ENCODE data around the gene GPR137. TPM values are rescaled to one million over a fixed set of nuclear protein-coding genes. Genes with fewer than 3 reads are reported as not detected.
A peak's percentile ranks its signal among the peaks of the same experiment; 100 is the strongest.

GPR137 gene
- total and polyA plus RNA-seq, 9 of the 15 experiments (the other 6 are each of a cell fraction or from before 2014, with no cell fraction given), result 0.32 to 26.7 (median 10.7) TPM

- TF ChIP-seq ZFPM2 (CRISPR knock-in tag; IDR thresholded peaks at IDR 0.05) (0 out of 2 replicates have a peak, but pooled peaks have one; percentile 77), ZKSCAN1 (IDR thresholded peaks at IDR 0.05; ENCODE audit: low read depth, low read length) (no peak), GATAD2B (IDR thresholded peaks at IDR 0.05; ENCODE audit: borderline replicate concordance) (no peak; the same call in 1 of the 2 replicates), YY1 (IDR thresholded peaks at IDR 0.05; ENCODE audit: borderline replicate concordance in 1 of 3, control insufficient read depth in 1 of 3, extremely low read depth in 1 of 3, insufficient read depth in 3 of 3, insufficient read length in 1 of 3, insufficient replicate concordance in 2 of 3, low read depth in 1 of 3, low read length in 2 of 3) (peak; percentile 99 to 100 (median 99)), PRPF4 (IDR thresholded peaks at IDR 0.05; ENCODE audit: insufficient read depth, low read depth, low read length, poor library complexity, severe bottlenecking) (no peak), ZC3H8 (IDR thresholded peaks at IDR 0.05) (no peak), CCNT2 (IDR thresholded peaks at IDR 0.05; ENCODE audit: borderline replicate concordance, extremely low read depth, insufficient read length, low read depth, low read length) (no peak), JUND (IDR thresholded peaks at IDR 0.05; ENCODE audit: borderline replicate concordance, low read depth, low read length) (peak; percentile 64), JUND (tag; IDR thresholded peaks at IDR 0.05; ENCODE audit: borderline replicate concordance, low read depth, low read length) (no peak; the same call in 2 of the 3 replicates), JUNB (CRISPR knock-in tag; conservative IDR thresholded peaks at IDR 0.05) (no peak), KLF16 (IDR thresholded peaks at IDR 0.05) (no peak), RREB1 (CRISPR knock-in tag; IDR thresholded peaks at IDR 0.05) (no peak; the same call in 1 of the 2 replicates), NCOA2 (IDR thresholded peaks at IDR 0.05; ENCODE audit: partially characterized antibody in 2 of 2) (no peak), ZNF696 (CRISPR knock-in tag; conservative IDR thresholded peaks at IDR 0.05) (no peak; the same call in 1 of the 2 replicates), EZH2 (IDR thresholded peaks at IDR 0.05; ENCODE audit: borderline replicate concordance, low read depth, low read length) (no peak), ZNF655 (CRISPR knock-in tag; IDR thresholded peaks at IDR 0.05) (no peak), ZBTB43 (CRISPR knock-in tag; IDR thresholded peaks at IDR 0.05) (no peak), SETDB1 (IDR thresholded peaks at IDR 0.05; ENCODE audit: low read length) (peak; percentile 24)
Measured at GRCh38 chr11:64269540-64270220, 16.0 kb upstream of the GPR137 start (continued).
